Medulla oblongata (tissue), 1 donor: ENCODE results near the gene ZNF598.
"Not testable (repeated sequence)": the region's sequence is repeated elsewhere in the genome, so short reads cannot be mapped to it uniquely, and the experiment has no call there.

Source experiments
- DNase-seq: peaks from one replicate; pipeline ENCODE4 v3.0.0-alpha.2; 2015; ENCODE audit errors: extremely low spot score

Gene ZNF598

GRCh38 chr16:1959269-1960039 is 50.2 kb downstream of the ZNF598 start, which contains the start of gene NDUFB10:
Gene NDUFB10 (plus strand): TSS chr16:1959538. CDS start chr16:1959625, 87 bp downstream.
- DNase-seq, result peak; percentile 88

GRCh38 chr16:1958715-1959268 is 50.8 kb downstream of the ZNF598 start:
- DNase-seq, result no peak

GRCh38 chr16:1958143-1958491 is 51.5 kb downstream of the ZNF598 start:
- DNase-seq, result not testable (repeated sequence)

GRCh38 chr16:1957434-1958142 is 52.0 kb downstream of the ZNF598 start:
- not testable (repeated sequence) for DNase-seq

- DNase-seq, result no peak
Observed at GRCh38 chr16:1953734-1954133, 55.9 kb downstream of the ZNF598 start.

GRCh38 chr16:1950559-1950958 is 59.1 kb downstream of the ZNF598 start:
- no peak for DNase-seq

- DNase-seq, result no peak
Observed at GRCh38 chr16:1950047-1950446, 59.6 kb downstream of the ZNF598 start.

- no peak for DNase-seq
Observed at GRCh38 chr16:1949507-1949906, 60.1 kb downstream of the ZNF598 start.
